Stomach (tissue), 9 donors: Measurements from ENCODE around the gene DPYSL4. TPM values are rescaled to one million over a fixed set of nuclear protein-coding genes. Genes with fewer than 3 reads are reported as not detected.

Source experiments
- DNase-seq, 2 donors: peaks; one replicate each; pipeline versions ENCODE4 v3.0.0 to v3.0.0-alpha.2; 2013 to 2019
- H3K27ac ChIP-seq, 5 donors: fragments of 200-600 bp in 4 of 5; sonication (generic) in 4 of 5; one replicate each; pipeline ENCODE4 v1.5.1; 2013 to 2019; ENCODE audit warnings: mild to moderate bottlenecking in 1 of 5, moderate library complexity in 1 of 5
- H3K27me3 ChIP-seq, 3 donors: fragments of 200-600 bp; sonication (generic); one replicate each; pipeline ENCODE4 v1.5.1; 2017 to 2019; ENCODE audit warnings: mixed run types in 1 of 3
- H3K36me3 ChIP-seq, 4 donors: fragments of 200-600 bp; sonication (generic); 1 replicate in 3 of 4; 2 replicates in 1 of 4; pipeline ENCODE4 v1.5.1; 2016 to 2019
- H3K4me1 ChIP-seq, 4 donors: fragments of 200-600 bp; sonication (generic); one replicate each; pipeline ENCODE4 v1.5.1; 2016 to 2019
- H3K4me3 ChIP-seq, 4 donors: fragments of 200-600 bp; sonication (generic) in 3 of 4; one replicate each; pipeline ENCODE4 v1.5.1; 2016 to 2019; ENCODE audit warnings: mild to moderate bottlenecking in 1 of 4
- H3K9me3 ChIP-seq, 4 donors: fragments of 200-600 bp; sonication (generic); one replicate each; pipeline ENCODE4 v1.5.1; 2016 to 2019
- CTCF ChIP-seq, 7 experiments: fragments of 450-650 bp in 4 of 7; fragments of 200-600 bp in 3 of 7; sonication (generic) in 3 of 7; IDR thresholded peaks; one replicate each; pipeline ENCODE4 v1.5.1; 2016 to 2019; ENCODE audit warnings: antibody characterized with exemption in 7 of 7, control low read depth in 2 of 7, mild to moderate bottlenecking in 1 of 7
- EP300 ChIP-seq: sonication (generic); formaldehyde crosslinking; IDR thresholded peaks from one replicate; pipeline ENCODE4 v1.6.1; 2017; ENCODE audit warnings: antibody characterized with exemption
- POLR2A ChIP-seq, 4 donors: fragments of 450-650 bp; IDR thresholded peaks; one replicate each; pipeline ENCODE4 v1.6.1; 2016; ENCODE audit warnings: antibody characterized with exemption in 4 of 4, control low read depth in 2 of 4, mild to moderate bottlenecking in 1 of 4, moderate library complexity in 1 of 4
- POLR2AphosphoS5 ChIP-seq, 3 donors: sonication (generic); formaldehyde crosslinking; IDR thresholded peaks; one replicate each; pipeline ENCODE4 v1.6.1; 2016; ENCODE audit warnings: antibody characterized with exemption in 3 of 3
- WGBS, 5 donors: extraction: QIAGEN DNeasy Blood & Tissue Kit in 3 of 5; methylation state at CpG; one replicate each; pipeline versions ENCODE4 v1.1.5 to v1.1.7; 2013 to 2018; 5-methylcytosine and 5-hydroxymethylcytosine counted together
- intact Hi-C: fragments of 100-400 bp; cut with DNase I; formaldehyde crosslinking; loops from one replicate; pipeline ENCODE4 v1.15.1; 2023; ENCODE audit warnings: low total_unique reads
- polyA plus RNA-seq, 3 donors: library from polyadenylated mRNA; stranded (reverse); fragments of 200-250 nt; gene quantifications; one replicate each; pipeline ENCODE4 v1.2.3, GENCODE V29; 2013
- total RNA-seq, 5 donors: library from RNA; depleted of rRNA; stranded (reverse); fragments of >200 nt; gene quantifications; one replicate each; pipeline versions ENCODE4 v1.1.0 to v1.2.3, GENCODE V29; 2014 to 2016
- donor health status: healthy with polysubstance abuse.
- donor health status: Bipolar disorder and iron deficiency.
- donor health status: healthy.

DPYSL4 gene
- total and polyA plus RNA-seq, 8 donors = 0.43 to 2.0 (median 0.68) TPM; not detected in 3

GRCh38 chr10:132236881-132237280, 50.1 kb downstream of the DPYSL4 start:
- intact Hi-C loops = no loop called here

GRCh38 chr10:132237396-132237795, 50.6 kb downstream of the DPYSL4 start:
- TF ChIP-seq CTCF (IDR thresholded peaks at IDR 0.05) (no peak), POLR2AphosphoS5 (IDR thresholded peaks at IDR 0.05) (no peak), EP300 (no peak), POLR2A (IDR thresholded peaks at IDR 0.05) (no peak)
- 77 to 85% (median 81%) methylated on average over 13 to 15 of the region's 15 CpGs for WGBS, 5 donors
- DNase-seq = no peak
- no peak overlapping the region for H3K4me3 ChIP-seq
- H3K27me3 ChIP-seq = no peaks in the 10 kb centered on the region
- no peaks in the 10 kb centered on the region for H3K36me3 ChIP-seq
- no peak overlapping the region for H3K27ac ChIP-seq
- intact Hi-C loops = no loop called here
- no peaks in the 10 kb centered on the region for H3K9me3 ChIP-seq
- H3K4me1 ChIP-seq = peaks cover 0 to 3% (median 0%) of the 10 kb centered on the region in 4 donors

More at GRCh38 chr10:132236881-132237280, 50.1 kb downstream of the DPYSL4 start:
- TF ChIP-seq CTCF (IDR thresholded peaks at IDR 0.05) (no peak), EP300 (no peak), POLR2A (IDR thresholded peaks at IDR 0.05) (no peak)
- Histone ChIP-seq H3K4me1 (peaks cover 0 to 8% (median 0%) of the 10 kb centered on the region in 4 donors), H3K36me3 (no peaks in the 10 kb centered on the region), H3K27ac (no peak overlapping the region), H3K27me3 (no peaks in the 10 kb centered on the region), H3K9me3 (no peaks in the 10 kb centered on the region), H3K4me3 (no peak overlapping the region)
- DNase-seq = no peak
- 90 to 93% (median 91%) methylated on average over 9 to 13 of the region's 13 CpGs for WGBS, 5 donors

- Histone ChIP-seq H3K4me3 (no peak overlapping the region), H3K27me3 (no peaks in the 10 kb centered on the region), H3K4me1 (peaks cover 0 to 3% (median 0%) of the 10 kb centered on the region in 4 donors), H3K9me3 (no peaks in the 10 kb centered on the region), H3K27ac (no peak overlapping the region), H3K36me3 (no peaks in the 10 kb centered on the region)
- peak in 1 of 2 donors; percentile 65 for DNase-seq
- TF ChIP-seq EP300 (no peak), POLR2AphosphoS5 (IDR thresholded peaks at IDR 0.05) (no peak), CTCF (IDR thresholded peaks at IDR 0.05) (no peak), POLR2A (IDR thresholded peaks at IDR 0.05) (no peak)
- intact Hi-C loops = no loop called here
- 53 to 65% (median 59%) methylated on average over 7 to 9 of the region's 9 CpGs for WGBS, 5 donors
These were observed 51.1 kb downstream of the DPYSL4 start for GRCh38 chr10:132237871-132238270.

- Histone ChIP-seq H3K4me3 (no peak overlapping the region), H3K27me3 (no peaks in the 10 kb centered on the region), H3K27ac (no peak overlapping the region), H3K4me1 (no peaks in the 10 kb centered on the region), H3K36me3 (no peaks in the 10 kb centered on the region), H3K9me3 (no peaks in the 10 kb centered on the region)
- intact Hi-C loops = no loop called here
- DNase-seq = no peak
- no peak for TF ChIP-seq EP300
- no peak for TF ChIP-seq CTCF (IDR thresholded peaks at IDR 0.05)
- TF ChIP-seq POLR2A (IDR thresholded peaks at IDR 0.05) = no peak
- no peak for TF ChIP-seq POLR2AphosphoS5 (IDR thresholded peaks at IDR 0.05)
- 81 to 87% (median 87%) methylated on average over 17 of the region's 17 CpGs for WGBS, 5 donors
These were observed 51.8 kb downstream of the DPYSL4 start for GRCh38 chr10:132238371-132239125.
